ENCODE measurements around the gene RIPOR2. TPM values are rescaled to one million over a fixed set of nuclear protein-coding genes. Genes with fewer than 3 reads are reported as not detected.

The RIPOR2 gene
- total RNA-seq, 4 donors from 2014 or later: 1.2 to 16.7 (median 5.2) TPM

GRCh38 chr6:24931718-24932691 is 3.8 kb downstream of the RIPOR2 start:
- H3K4me3 ChIP-seq: peak overlapping the region in 1 of 4 donors; percentile 14
- TF ChIP-seq POLR2AphosphoS5 (IDR thresholded peaks at IDR 0.05) (no peak), CTCF (IDR thresholded peaks at IDR 0.05) (no peak), EP300 (IDR thresholded peaks at IDR 0.05; ENCODE audit: low read depth) (no peak), POLR2A (IDR thresholded peaks at IDR 0.05) (no peak)
- no peak for DNase-seq
- 45 to 54% methylated on average over 7 of the region's 7 CpGs for WGBS, 2 donors (ENCODE audit: low coverage in 1 of 2)
- no peaks in the 10 kb centered on the region for H3K36me3 ChIP-seq
- intact Hi-C loops (cut with DNase I; ENCODE audit: low total_unique reads) (no loop called here), in situ Hi-C loops (cut with MboI; ENCODE audit: low pct_ligation_motif_present in 1 of 4, low pct_unique_long_range_greater_than_20kb in 1 of 4, low sequenced_read_pairs in 3 of 4) (no loop called here)
- H3K9me3 ChIP-seq: no peaks in the 10 kb centered on the region
- H3K27me3 ChIP-seq: no peaks in the 10 kb centered on the region
- peaks cover 3 to 34% (median 10%) of the 10 kb centered on the region in 4 donors for H3K4me1 ChIP-seq
- H3K27ac ChIP-seq: peak overlapping the region in 2 of 4 donors; percentile 27 to 34

- Histone ChIP-seq H3K4me1 (peaks cover 3 to 35% (median 10%) of the 10 kb centered on the region in 4 donors), H3K36me3 (no peaks in the 10 kb centered on the region), H3K9me3 (no peaks in the 10 kb centered on the region), H3K27me3 (no peaks in the 10 kb centered on the region), H3K27ac (peak overlapping the region in 2 of 4 donors; percentile 27 to 34), H3K4me3 (no peak overlapping the region)
- no peak for TF ChIP-seq EP300 (IDR thresholded peaks at IDR 0.05; ENCODE audit: low read depth)
- no peak for TF ChIP-seq POLR2A (IDR thresholded peaks at IDR 0.05)
- TF ChIP-seq CTCF (IDR thresholded peaks at IDR 0.05): no peak
- no peak for TF ChIP-seq POLR2AphosphoS5 (IDR thresholded peaks at IDR 0.05)
- no peak for DNase-seq
- intact Hi-C loops (cut with DNase I; ENCODE audit: low total_unique reads): no loop called here
- in situ Hi-C loops (cut with MboI; ENCODE audit: low pct_ligation_motif_present in 1 of 4, low pct_unique_long_range_greater_than_20kb in 1 of 4, low sequenced_read_pairs in 3 of 4): no loop called here
These were observed 4.5 kb downstream of the RIPOR2 start for GRCh38 chr6:24931296-24931695.

- no peak for TF ChIP-seq CTCF (IDR thresholded peaks at IDR 0.05)
- no peak for TF ChIP-seq POLR2AphosphoS5 (IDR thresholded peaks at IDR 0.05)
- no peak for TF ChIP-seq EP300 (IDR thresholded peaks at IDR 0.05; ENCODE audit: low read depth)
- no peak for TF ChIP-seq POLR2A (IDR thresholded peaks at IDR 0.05)
- Histone ChIP-seq H3K4me3 (no peak overlapping the region), H3K36me3 (no peaks in the 10 kb centered on the region), H3K9me3 (no peaks in the 10 kb centered on the region), H3K4me1 (peaks cover 3 to 41% (median 10%) of the 10 kb centered on the region in 4 donors), H3K27me3 (no peaks in the 10 kb centered on the region), H3K27ac (peak overlapping the region in 1 of 4 donors; percentile 8)
- no peak for DNase-seq
- in situ Hi-C loops (cut with MboI; ENCODE audit: low pct_ligation_motif_present in 1 of 4, low pct_unique_long_range_greater_than_20kb in 1 of 4, low sequenced_read_pairs in 3 of 4) (no loop called here), intact Hi-C loops (cut with DNase I; ENCODE audit: low total_unique reads) (no loop called here)
- 24 to 40% methylated on average over 2 of the region's 2 CpGs for WGBS, 2 donors (ENCODE audit: low coverage in 1 of 2)
These were observed 5.3 kb downstream of the RIPOR2 start for GRCh38 chr6:24930431-24930871.

GRCh38 chr6:24929242-24929641 is 6.5 kb downstream of the RIPOR2 start:
- WGBS, 2 donors (ENCODE audit: low coverage in 1 of 2): 29 to 40% methylated on average over 1 of the region's 1 CpG

More at GRCh38 chr6:24929242-24929641, 6.5 kb downstream of the RIPOR2 start:
- no peak overlapping the region for H3K4me3 ChIP-seq
- H3K27me3 ChIP-seq: no peaks in the 10 kb centered on the region
- H3K27ac ChIP-seq: no peak overlapping the region
- no peaks in the 10 kb centered on the region for H3K36me3 ChIP-seq
- H3K9me3 ChIP-seq: no peaks in the 10 kb centered on the region
- DNase-seq: no peak
- intact Hi-C loops (cut with DNase I; ENCODE audit: low total_unique reads): no loop called here
- in situ Hi-C loops (cut with MboI; ENCODE audit: low pct_ligation_motif_present in 1 of 4, low pct_unique_long_range_greater_than_20kb in 1 of 4, low sequenced_read_pairs in 3 of 4): no loop called here
- TF ChIP-seq POLR2A (IDR thresholded peaks at IDR 0.05): no peak
- TF ChIP-seq EP300 (IDR thresholded peaks at IDR 0.05; ENCODE audit: low read depth): no peak
- TF ChIP-seq POLR2AphosphoS5 (IDR thresholded peaks at IDR 0.05): no peak
- TF ChIP-seq CTCF (IDR thresholded peaks at IDR 0.05): no peak
- H3K4me1 ChIP-seq: peaks cover 3 to 41% (median 10%) of the 10 kb centered on the region in 4 donors

Data from transverse colon (tissue), 4 donors.